PC-3 (cell line): ENCODE measurements around the gene SIPA1L3. TPM values are rescaled to one million over a fixed set of nuclear protein-coding genes. Genes with fewer than 3 reads are reported as not detected.
A peak's percentile ranks its signal among the peaks of the same experiment; 100 is the strongest.

Experiments
- ATAC-seq: fragments of 200-7000 bp; cut with Tn5 transposase; 2 replicates; pipeline ENCODE4 v1.9.1; 2020; ENCODE audit warnings: mild to moderate bottlenecking, moderate library complexity
- BruUV-seq: library from RNA; stranded (reverse); fragments of 400-500 nt; replicated peaks from 2 replicates; lab custom pipeline; 2021; lab: Mats Ljungman, UMichigan
- CTCF ChIA-PET: fragments of 300-600 bp; sonication (Branson Sonifier 250); formaldehyde crosslinking; loops from one replicate; lab custom pipeline; 2022; ENCODE audit warnings: antibody characterized with exemption; lab: Charles Lee
- POLR2A ChIA-PET: fragments of 300-600 bp; sonication (Branson Sonifier 250); formaldehyde crosslinking; loops from one replicate; lab custom pipeline; 2022; ENCODE audit warnings: antibody characterized with exemption; ENCODE audit not compliant: unreplicated experiment; lab: Charles Lee
- DNase-seq: peaks from one replicate; pipeline ENCODE4 v3.0.0-alpha.2; 2015
- H2AFZ ChIP-seq: fragments of 300-600 bp; sonication (generic); 2 replicates; pipeline ENCODE4 v1.6.0; 2016; ENCODE audit warnings: antibody characterized with exemption, low read length
- H3F3A ChIP-seq: fragments of 300-600 bp; sonication (generic); one replicate; pipeline ENCODE4 v1.6.0; 2017; ENCODE audit warnings: antibody characterized with exemption, low read length, control low read depth, mild to moderate bottlenecking; ENCODE audit not compliant: unreplicated experiment
- H3K27ac ChIP-seq: fragments of 300-600 bp; sonication (generic); 2 replicates; pipeline ENCODE4 v1.5.1; 2016; ENCODE audit warnings: mild to moderate bottlenecking, low read length
- H3K27me3 ChIP-seq: fragments of 300-600 bp; sonication (generic); 2 replicates; pipeline ENCODE4 v1.6.1; 2016; ENCODE audit warnings: low read length, mixed read lengths
- H3K36me3 ChIP-seq: fragments of 300-600 bp; sonication (generic); 2 replicates; pipeline ENCODE4 v1.6.1; 2016; ENCODE audit warnings: low read depth, mixed run types, low read length, mixed read lengths
- H3K4me1 ChIP-seq: fragments of 300-600 bp; sonication (generic); 2 replicates; pipeline ENCODE4 v1.5.1; 2016; ENCODE audit warnings: low read length; ENCODE audit not compliant: insufficient read depth
- H3K4me2 ChIP-seq: fragments of 300-600 bp; sonication (generic); 2 replicates; pipeline ENCODE4 v1.6.0; 2016; ENCODE audit warnings: low read length
- H3K4me3 ChIP-seq: fragments of 300-600 bp; sonication (generic); 2 replicates; pipeline ENCODE4 v1.5.1; 2016; ENCODE audit warnings: mild to moderate bottlenecking, low read length, mixed read lengths
- H3K79me2 ChIP-seq: fragments of 300-600 bp; sonication (generic); 2 replicates; pipeline ENCODE4 v1.6.1; 2017; ENCODE audit warnings: low read length, mixed read lengths
- H3K9ac ChIP-seq: fragments of 300-600 bp; sonication (generic); 2 replicates; pipeline ENCODE4 v1.6.0; 2016; ENCODE audit warnings: mild to moderate bottlenecking, low read length
- H3K9me2 ChIP-seq: fragments of 300-600 bp; sonication (generic); replicated peaks from 2 replicates; pipeline ENCODE4 v1.6.1; 2016; ENCODE audit warnings: mixed run types, low read length, mixed read lengths
- H3K9me3 ChIP-seq: fragments of 300-600 bp; sonication (generic); 2 replicates; pipeline ENCODE4 v1.6.1; 2016; ENCODE audit warnings: low read length, mixed read lengths
- H4K20me1 ChIP-seq: fragments of 300-600 bp; sonication (generic); 2 replicates; pipeline ENCODE4 v1.6.1; 2016; ENCODE audit warnings: low read length, mixed read lengths
- CTCF ChIP-seq: fragments of 300-600 bp; sonication (generic); conservative IDR thresholded peaks from 2 replicates; pipeline ENCODE4 v1.5.1; 2017; ENCODE audit warnings: antibody characterized with exemption, low read depth, mild to moderate bottlenecking, low read length
- EZH2 ChIP-seq: fragments of 300-600 bp; sonication (generic); IDR thresholded peaks from one replicate; pipeline ENCODE4 v1.6.1; 2017; ENCODE audit warnings: antibody characterized with exemption, mild to moderate bottlenecking, low read length; ENCODE audit not compliant: unreplicated experiment
- EZH2phosphoT487 ChIP-seq: fragments of 300-600 bp; sonication (generic); IDR thresholded peaks from 2 replicates; pipeline ENCODE4 v1.6.1; 2018; ENCODE audit warnings: mild to moderate bottlenecking, antibody characterized with exemption, low read length, borderline replicate concordance
- intact Hi-C: fragments of 100-400 bp; cut with micrococcal nuclease; formaldehyde crosslinking; loops from 2 replicates; pipeline ENCODE4 v1.9.0; 2023
- total RNA-seq: library from RNA; depleted of rRNA; stranded (reverse); fragments of >200 nt; gene quantifications from 2 replicates; pipeline ENCODE4 v1.2.3, GENCODE V29; 2014

Gene SIPA1L3
- total RNA-seq, 1 experiment from 2014 or later, result 38.7 TPM

- Histone ChIP-seq H3K79me2 (no peaks in the 10 kb centered on the region), H3K27me3 (no peaks in the 10 kb centered on the region), H3K9ac (no peak overlapping the region), H2AFZ (no peak overlapping the region), H4K20me1 (no peaks in the 10 kb centered on the region), H3K36me3 (no peaks in the 10 kb centered on the region), H3K27ac (no peak overlapping the region), H3K4me2 (no peak overlapping the region), H3F3A (no peaks in the 10 kb centered on the region), H3K9me3 (no peaks in the 10 kb centered on the region), H3K4me1 (no peaks in the 10 kb centered on the region), H3K4me3 (no peak overlapping the region), H3K9me2 (no peaks in the 10 kb centered on the region)
- POLR2A ChIA-PET, result no interaction called here
- no TSS peak for BruUV-seq
- intact Hi-C loops, result loop anchor here (10.0 kb wide), 1 partner anchor 55 kb away; no protein-coding TSS in a partner anchor
- TF ChIP-seq EZH2 (no peak), CTCF (no peak), EZH2phosphoT487 (no peak)
- CTCF ChIA-PET, result no interaction called here
- DNase-seq, result no peak
- ATAC-seq, result no peak
Measured at GRCh38 chr19:38239816-38240215, 332.8 kb downstream of the SIPA1L3 start.

- no peaks in the 10 kb centered on the region for H3K9me3 ChIP-seq
- no peaks in the 10 kb centered on the region for H3K79me2 ChIP-seq
- no peaks in the 10 kb centered on the region for H3K36me3 ChIP-seq
- intact Hi-C loops, result loop anchor here (1.0 to 10.0 kb wide), 2 partner anchors 52 to 92 kb away; partner anchors contain the start of gene CATSPERG
- peak overlapping the region; percentile 70; the same call in 1 of the 2 replicates for H3K9ac ChIP-seq
- DNase-seq, result no peak
- H3K4me2 ChIP-seq, result peak overlapping the region; percentile 80; the same call in 1 of the 2 replicates
- BruUV-seq, result no TSS peak
- TF ChIP-seq EZH2phosphoT487 (no peak), EZH2 (no peak), CTCF (no peak)
- POLR2A ChIA-PET, result interaction anchor here (0.7 kb wide), 1 partner anchor 338 kb away, joined by 11 read pairs; no protein-coding TSS in a partner anchor
- no peaks in the 10 kb centered on the region for H3K9me2 ChIP-seq
- peak overlapping the region; percentile 91 for H2AFZ ChIP-seq
- no peaks in the 10 kb centered on the region for H3F3A ChIP-seq
- no peak for ATAC-seq
- CTCF ChIA-PET, result interaction anchor here (0.7 to 1.1 kb wide), 2 partner anchors 9 to 92 kb away, joined by 3 to 6 read pairs; partner anchors contain the start of gene CATSPERG
- peak overlapping the region; percentile 65; the same call in 1 of the 2 replicates for H3K4me3 ChIP-seq
- H3K27me3 ChIP-seq, result no peaks in the 10 kb centered on the region
- H3K4me1 ChIP-seq, result no peaks in the 10 kb centered on the region
- H3K27ac ChIP-seq, result no peak overlapping the region
- H4K20me1 ChIP-seq, result no peaks in the 10 kb centered on the region
Measured at GRCh38 chr19:38243279-38243673, 336.3 kb downstream of the SIPA1L3 start.

GRCh38 chr19:38245826-38246498 lies 339.0 kb downstream of the SIPA1L3 start:
- CTCF ChIA-PET, result no interaction called here

More at GRCh38 chr19:38245826-38246498, 339.0 kb downstream of the SIPA1L3 start:
- H3K9me2 ChIP-seq, result no peaks in the 10 kb centered on the region
- H3K4me3 ChIP-seq, result no peak overlapping the region
- no peak overlapping the region for H3K4me2 ChIP-seq
- H3K27me3 ChIP-seq, result no peaks in the 10 kb centered on the region
- H3K36me3 ChIP-seq, result no peaks in the 10 kb centered on the region
- no peak overlapping the region for H3K9ac ChIP-seq
- no peak overlapping the region for H2AFZ ChIP-seq
- no peaks in the 10 kb centered on the region for H4K20me1 ChIP-seq
- no peak for TF ChIP-seq EZH2
- TF ChIP-seq EZH2phosphoT487, result no peak
- no peak for TF ChIP-seq CTCF
- intact Hi-C loops, result loop anchor here (10.0 kb wide), 1 partner anchor 49 kb away; no protein-coding TSS in a partner anchor
- BruUV-seq, result no TSS peak
- no peaks in the 10 kb centered on the region for H3K79me2 ChIP-seq
- H3K9me3 ChIP-seq, result no peaks in the 10 kb centered on the region
- POLR2A ChIA-PET, result interaction anchor here (0.7 to 0.9 kb wide), 2 partner anchors 24 to 39 kb away, joined by 3 to 8 read pairs; no protein-coding TSS in a partner anchor
- ATAC-seq (no peak), DNase-seq (no peak)
- H3F3A ChIP-seq, result no peaks in the 10 kb centered on the region
- peaks cover 4% of the 10 kb centered on the region; the same call in 1 of the 2 replicates for H3K4me1 ChIP-seq
- no peak overlapping the region for H3K27ac ChIP-seq
